CD14-positive monocyte (primary cell): ENCODE results near the gene IFFO2. TPM values are rescaled to one million over a fixed set of nuclear protein-coding genes. Genes with fewer than 3 reads are reported as not detected.

ENCODE experiments used
- DNase-seq, 3 donors: peaks; one replicate each; pipeline ENCODE4 v3.0.0-alpha.2; 2011 to 2022
- H2AFZ ChIP-seq: 2 replicates; pipeline ENCODE4 v1.6.0; 2012; ENCODE audit warnings: mild to moderate bottlenecking, low read depth, low read length, inconsistent platforms; ENCODE audit not compliant: insufficient read depth, poor library complexity, severe bottlenecking
- H3K27ac ChIP-seq, 2 donors: 1 replicate in 1 of 2; 2 replicates in 1 of 2; pipeline ENCODE4 v1.5.1; 2012 to 2013; ENCODE audit warnings: low read length in 2 of 2, control low read depth in 1 of 2, inconsistent platforms in 1 of 2, low read depth in 1 of 2, mild to moderate bottlenecking in 1 of 2
- H3K27me3 ChIP-seq, 2 donors: one replicate each; pipeline versions ENCODE4 v1.6.0 to v1.6.1; 2011 to 2013; ENCODE audit warnings: low read length in 2 of 2; ENCODE audit not compliant: control insufficient read depth in 2 of 2, insufficient read depth in 2 of 2
- H3K36me3 ChIP-seq, 2 donors: replicated peaks in 1 of 2; 1 replicate in 1 of 2; 2 replicates in 1 of 2; pipeline versions ENCODE4 v1.5.1 to v1.6.1; 2012 to 2013; ENCODE audit warnings: low read length in 2 of 2, control low read depth in 1 of 2, inconsistent platforms in 1 of 2, mild to moderate bottlenecking in 1 of 2; ENCODE audit not compliant: insufficient read depth in 2 of 2, control insufficient read depth in 1 of 2
- H3K4me1 ChIP-seq, 2 donors: 1 replicate in 1 of 2; 2 replicates in 1 of 2; pipeline versions ENCODE4 v1.5.1 to v1.6.1; 2012 to 2013; ENCODE audit warnings: low read length in 2 of 2, control low read depth in 1 of 2, inconsistent platforms in 1 of 2, mild to moderate bottlenecking in 1 of 2, moderate library complexity in 1 of 2; ENCODE audit not compliant: insufficient read depth in 2 of 2, control insufficient read depth in 1 of 2
- H3K4me2 ChIP-seq: replicated peaks from 2 replicates; pipeline ENCODE3; 2012; ENCODE audit warnings: low read length, moderate library complexity, mild to moderate bottlenecking; ENCODE audit not compliant: poor library complexity, severe bottlenecking; ENCODE audit errors: extremely low read depth
- H3K4me3 ChIP-seq, 3 experiments: fragments of 200-600 bp in 1 of 3; sonication (generic) in 1 of 3; replicated peaks in 1 of 3; 1 replicate in 2 of 3; 2 replicates in 1 of 3; pipeline ENCODE4 v1.5.1; 2011 to 2013; ENCODE audit warnings: low read length in 3 of 3, mild to moderate bottlenecking in 3 of 3, control low read depth in 2 of 3, low read depth in 2 of 3, inconsistent platforms in 1 of 3, moderate library complexity in 1 of 3
- H3K79me2 ChIP-seq: 2 replicates; pipeline ENCODE4 v1.6.0; 2012; ENCODE audit warnings: mild to moderate bottlenecking, control low read depth, inconsistent platforms, low read length, moderate library complexity; ENCODE audit not compliant: insufficient read depth
- H3K9ac ChIP-seq: 2 replicates; pipeline ENCODE4 v1.6.0; 2017; ENCODE audit warnings: low read length, mild to moderate bottlenecking; ENCODE audit not compliant: insufficient read depth, poor library complexity, severe bottlenecking
- H3K9me3 ChIP-seq, 2 donors: replicated peaks in 1 of 2; 1 replicate in 1 of 2; 2 replicates in 1 of 2; pipeline versions ENCODE4 v1.5.1 to v1.6.1; 2012 to 2013; ENCODE audit warnings: low read length in 2 of 2, control low read depth in 1 of 2; ENCODE audit not compliant: control insufficient read depth in 1 of 2, insufficient read depth in 1 of 2
- H4K20me1 ChIP-seq: 2 replicates; pipeline ENCODE4 v1.6.0; 2012; ENCODE audit warnings: mild to moderate bottlenecking, low read length, control low read depth, moderate library complexity; ENCODE audit not compliant: insufficient read depth
- H3K27ac Mint-ChIP-seq, 7 donors: one replicate each; pipeline ENCODE4 v1.8.0; 2020; ENCODE audit warnings: mild to moderate bottlenecking in 7 of 7, mixed read lengths in 7 of 7, moderate library complexity in 6 of 7, inconsistent platforms in 2 of 7
- H3K27me3 Mint-ChIP-seq, 3 donors: one replicate each; pipeline ENCODE4 v1.8.0; 2021 to 2022; ENCODE audit warnings: low read depth in 3 of 3, mild to moderate bottlenecking in 3 of 3, mixed read lengths in 3 of 3, moderate library complexity in 3 of 3, inconsistent platforms in 1 of 3
- H3K36me3 Mint-ChIP-seq, 2 donors: one replicate each; pipeline ENCODE4 v1.8.0; 2020; ENCODE audit warnings: mixed read lengths in 2 of 2, inconsistent platforms in 1 of 2, mild to moderate bottlenecking in 1 of 2
- H3K4me1 Mint-ChIP-seq: one replicate; pipeline ENCODE4 v1.8.0; 2020; ENCODE audit warnings: mild to moderate bottlenecking, mixed read lengths
- H3K4me3 Mint-ChIP-seq, 2 donors: one replicate each; pipeline ENCODE4 v1.8.0; 2020; ENCODE audit warnings: mild to moderate bottlenecking in 2 of 2, mixed read lengths in 2 of 2, moderate library complexity in 1 of 2
- H3K9me3 Mint-ChIP-seq, 7 donors: one replicate each; pipeline ENCODE4 v1.8.0; 2020 to 2022; ENCODE audit warnings: mixed read lengths in 7 of 7, mild to moderate bottlenecking in 6 of 7, moderate library complexity in 6 of 7, inconsistent platforms in 2 of 7
- CTCF ChIP-seq: fragments of 200-600 bp; IDR thresholded peaks from one replicate; pipeline ENCODE4 v1.8.0; 2022; ENCODE audit warnings: antibody characterized with exemption, mild to moderate bottlenecking
- WGBS: methylation state at CpG from one replicate; pipeline ENCODE4 v1.1.5; 2013; ENCODE audit warnings: missing lambda C conversion rate; ENCODE audit not compliant: insufficient coverage; 5-methylcytosine and 5-hydroxymethylcytosine counted together
- intact Hi-C, 2 donors: fragments of 100-400 bp; cut with micrococcal nuclease; formaldehyde crosslinking; loops; one replicate each; pipeline versions ENCODE4 v1.15.0 to v1.15.1; 2023
- polyA plus RNA-seq, 3 donors: library from polyadenylated mRNA; depleted of rRNA in 1 of 3; unstranded in 2 of 3; stranded (reverse) in 1 of 3; fragments of 300-500 nt in 2 of 3; fragments of >200 nt in 1 of 3; fragmentation: Illumina TruSeq in 2 of 3; gene quantifications; 1 replicate in 2 of 3; 2 replicates in 1 of 3; pipeline ENCODE4 v1.2.3, GENCODE V29; 2012 to 2021

IFFO2 gene
- polyA plus RNA-seq, 3 donors, result 0.78 to 17.5 (median 0.94) TPM

- DNase-seq, result no peak
- Histone ChIP-seq H3K4me2 (no peak overlapping the region), H3K4me1 (no peaks in the 10 kb centered on the region), H3K27me3 (no peaks in the 10 kb centered on the region), H3K79me2 (no peaks in the 10 kb centered on the region), H3K4me3 (no peak overlapping the region), H3K27ac (no peak overlapping the region), H3K36me3 (peaks cover 41 to 63% of the 10 kb centered on the region in 2 donors), H4K20me1 (no peaks in the 10 kb centered on the region), H2AFZ (no peak overlapping the region), H3K9ac (no peak overlapping the region), H3K9me3 (no peaks in the 10 kb centered on the region)
- Mint-ChIP-seq H3K4me3 (peak overlapping the region in 1 of 2 donors; percentile 32), H3K27me3 (no peaks in the 10 kb centered on the region), H3K4me1 (no peaks in the 10 kb centered on the region), H3K27ac (peak overlapping the region in 2 of 7 donors; percentile 64 to 72), H3K9me3 (peaks cover 0 to 4% (median 0%) of the 10 kb centered on the region in 7 donors), H3K36me3 (peaks cover 47 to 65% of the 10 kb centered on the region in 2 donors)
- WGBS, result 86% methylated on average over 6 of the region's 6 CpGs
- intact Hi-C loops, result no loop called here
- TF ChIP-seq CTCF, result no peak
Measured at GRCh38 chr1:18884727-18885126, 71.7 kb downstream of the IFFO2 start.

- Histone ChIP-seq H3K9me3 (no peaks in the 10 kb centered on the region), H3K4me3 (no peak overlapping the region), H3K79me2 (no peaks in the 10 kb centered on the region), H2AFZ (no peak overlapping the region), H3K27ac (no peak overlapping the region), H3K4me2 (no peak overlapping the region), H3K27me3 (no peaks in the 10 kb centered on the region), H3K4me1 (no peaks in the 10 kb centered on the region), H4K20me1 (no peaks in the 10 kb centered on the region), H3K36me3 (peaks cover 41 to 62% of the 10 kb centered on the region in 2 donors), H3K9ac (no peak overlapping the region)
- no peaks in the 10 kb centered on the region for H3K27me3 Mint-ChIP-seq
- intact Hi-C loops, result no loop called here
- no peak overlapping the region for H3K4me3 Mint-ChIP-seq
- H3K9me3 Mint-ChIP-seq, result peaks cover 0 to 4% (median 0%) of the 10 kb centered on the region in 7 donors
- H3K4me1 Mint-ChIP-seq, result no peaks in the 10 kb centered on the region
- DNase-seq, result no peak
- TF ChIP-seq CTCF, result peak; percentile 65
- peak overlapping the region in 1 of 7 donors; percentile 66 for H3K27ac Mint-ChIP-seq
- 100% methylated on average over 2 of the region's 4 CpGs for WGBS
- H3K36me3 Mint-ChIP-seq, result peaks cover 47 to 65% of the 10 kb centered on the region in 2 donors
Measured at GRCh38 chr1:18884419-18884717, 72.1 kb downstream of the IFFO2 start.
